DND-41 (cell line): ENCODE results near the gene ATXN2.

ENCODE experiments used
- EZH2 ChIP-seq: IDR thresholded peaks from 3 replicates; pipeline ENCODE4 v1.6.1; 2012; ENCODE audit warnings: borderline replicate concordance, low read depth, mild to moderate bottlenecking, moderate library complexity, low read length, inconsistent platforms; ENCODE audit not compliant: severe bottlenecking
- TF ChIP-seq, protein P1 (sequence below): IDR thresholded peaks from 2 replicates; pipeline ENCODE4 v1.5.1; 2012; ENCODE audit warnings: borderline replicate concordance, low read length, moderate library complexity, mild to moderate bottlenecking; ENCODE audit not compliant: poor library complexity, severe bottlenecking; ENCODE audit errors: extremely low read depth

DNA sequence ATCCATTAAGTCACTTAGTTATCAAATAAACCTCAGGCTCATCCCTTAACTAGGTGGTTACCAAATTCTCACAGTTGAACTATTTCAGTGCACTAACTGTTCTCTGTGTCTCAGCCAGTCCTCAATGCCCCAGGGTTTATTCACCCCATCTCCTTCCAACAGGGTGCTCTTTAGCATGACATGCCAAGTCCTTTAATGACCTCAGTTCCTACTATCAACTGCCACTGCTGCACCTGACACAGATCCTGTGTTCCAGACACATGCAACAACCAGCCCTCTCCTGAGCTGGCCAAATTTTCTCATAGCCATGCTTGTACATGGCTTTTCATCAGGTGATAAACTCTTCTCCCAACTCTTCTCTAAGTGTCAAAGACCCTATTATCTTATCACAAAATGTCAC is 80.0 kb downstream of the ATXN2 start:
- TF ChIP-seq, protein P1, sequence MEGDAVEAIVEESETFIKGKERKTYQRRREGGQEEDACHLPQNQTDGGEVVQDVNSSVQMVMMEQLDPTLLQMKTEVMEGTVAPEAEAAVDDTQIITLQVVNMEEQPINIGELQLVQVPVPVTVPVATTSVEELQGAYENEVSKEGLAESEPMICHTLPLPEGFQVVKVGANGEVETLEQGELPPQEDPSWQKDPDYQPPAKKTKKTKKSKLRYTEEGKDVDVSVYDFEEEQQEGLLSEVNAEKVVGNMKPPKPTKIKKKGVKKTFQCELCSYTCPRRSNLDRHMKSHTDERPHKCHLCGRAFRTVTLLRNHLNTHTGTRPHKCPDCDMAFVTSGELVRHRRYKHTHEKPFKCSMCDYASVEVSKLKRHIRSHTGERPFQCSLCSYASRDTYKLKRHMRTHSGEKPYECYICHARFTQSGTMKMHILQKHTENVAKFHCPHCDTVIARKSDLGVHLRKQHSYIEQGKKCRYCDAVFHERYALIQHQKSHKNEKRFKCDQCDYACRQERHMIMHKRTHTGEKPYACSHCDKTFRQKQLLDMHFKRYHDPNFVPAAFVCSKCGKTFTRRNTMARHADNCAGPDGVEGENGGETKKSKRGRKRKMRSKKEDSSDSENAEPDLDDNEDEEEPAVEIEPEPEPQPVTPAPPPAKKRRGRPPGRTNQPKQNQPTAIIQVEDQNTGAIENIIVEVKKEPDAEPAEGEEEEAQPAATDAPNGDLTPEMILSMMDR, result no peak
- TF ChIP-seq EZH2, result no peak
